Tibial artery (tissue), 4 donors: ENCODE data around the gene TMEM41A.
A peak's percentile ranks its signal among the peaks of the same experiment; 100 is the strongest.

ENCODE experiments used
- DNase-seq, 2 donors: peaks; one replicate each; pipeline ENCODE4 v3.0.0-alpha.2; 2019
- H3K27ac ChIP-seq, 2 donors: fragments of 200-600 bp; sonication (generic) in 1 of 2; 1 replicate in 1 of 2; 2 replicates in 1 of 2; pipeline ENCODE4 v1.5.1; 2018 to 2019; ENCODE audit warnings: mild to moderate bottlenecking in 1 of 2
- H3K27me3 ChIP-seq, 2 donors: fragments of 200-600 bp; sonication (generic) in 1 of 2; one replicate each; pipeline versions ENCODE4 v1.5.1 to v1.6.0; 2016 to 2019
- H3K36me3 ChIP-seq, 3 donors: fragments of 200-600 bp; sonication (generic) in 2 of 3; one replicate each; pipeline ENCODE4 v1.5.1; 2016 to 2019; ENCODE audit warnings: mild to moderate bottlenecking in 2 of 3
- H3K4me1 ChIP-seq, 4 donors: fragments of 200-600 bp; sonication (generic) in 2 of 4; 1 replicate in 3 of 4; 2 replicates in 1 of 4; pipeline ENCODE4 v1.5.1; 2016 to 2019
- H3K4me3 ChIP-seq, 2 donors: fragments of 200-600 bp; sonication (generic) in 1 of 2; 1 replicate in 1 of 2; 2 replicates in 1 of 2; pipeline ENCODE4 v1.5.1; 2018 to 2019; ENCODE audit warnings: mild to moderate bottlenecking in 2 of 2
- H3K9me3 ChIP-seq, 3 donors: fragments of 200-600 bp; sonication (generic) in 1 of 3; one replicate each; pipeline ENCODE4 v1.5.1; 2016 to 2019
- CTCF ChIP-seq, 2 experiments: fragments of 200-600 bp in 1 of 2; fragments of 450-650 bp in 1 of 2; IDR thresholded peaks; one replicate each; pipeline ENCODE4 v1.5.1; 2017 to 2019; ENCODE audit warnings: antibody characterized with exemption in 2 of 2, mild to moderate bottlenecking in 1 of 2, moderate library complexity in 1 of 2
- intact Hi-C: fragments of 100-400 bp; cut with DNase I; formaldehyde crosslinking; loops from one replicate; pipeline ENCODE4 v1.15.0; 2023; ENCODE audit warnings: low total_unique reads

The TMEM41A gene

GRCh38 chr3:185498503-185499396 is at the start of gene TMEM41A:
TSS of gene TMEM41A (minus strand) at chr3:185499035. CDS start at chr3:185498961, 74 bp downstream.
- intact Hi-C loops: loop anchor here (10.0 kb wide), 1 partner anchor 86 kb away; the partner anchor contains the start of gene SENP2
- Histone ChIP-seq H3K4me1 (peaks cover 0 to 18% (median 14%) of the 10 kb centered on the region in 4 donors), H3K27me3 (no peaks in the 10 kb centered on the region), H3K27ac (peak within 1 kb of the TSS; percentile 78 to 85), H3K36me3 (peaks cover 23 to 32% (median 32%) of the 10 kb centered on the region in 3 donors), H3K4me3 (peak within 1 kb of the TSS; percentile 84 to 88), H3K9me3 (no peaks in the 10 kb centered on the region)
- peak; percentile 92 to 96 for DNase-seq
- TF ChIP-seq CTCF (IDR thresholded peaks at IDR 0.05): peak in 1 of 2 experiments; percentile 10

GRCh38 chr3:185540695-185541094 is 41.9 kb upstream of the TMEM41A start:
- Histone ChIP-seq H3K36me3 (no peaks in the 10 kb centered on the region), H3K4me3 (no peak overlapping the region), H3K4me1 (no peaks in the 10 kb centered on the region), H3K9me3 (no peaks in the 10 kb centered on the region), H3K27ac (no peak overlapping the region), H3K27me3 (no peaks in the 10 kb centered on the region)
- no peak for TF ChIP-seq CTCF (IDR thresholded peaks at IDR 0.05)
- no peak for DNase-seq
- intact Hi-C loops: no loop called here

- DNase-seq: no peak
- H3K4me3 ChIP-seq: no peak overlapping the region
- H3K4me1 ChIP-seq: no peaks in the 10 kb centered on the region
- H3K27ac ChIP-seq: no peak overlapping the region
- TF ChIP-seq CTCF (IDR thresholded peaks at IDR 0.05): no peak
- no peaks in the 10 kb centered on the region for H3K27me3 ChIP-seq
- H3K9me3 ChIP-seq: no peaks in the 10 kb centered on the region
- H3K36me3 ChIP-seq: no peaks in the 10 kb centered on the region
- intact Hi-C loops: no loop called here
These were observed 41.1 kb upstream of the TMEM41A start for GRCh38 chr3:185539934-185540333.

GRCh38 chr3:185537369-185537970 is 38.6 kb upstream of the TMEM41A start:
- H3K4me3 ChIP-seq: no peak overlapping the region
- peak in 1 of 2 donors; percentile 70 for DNase-seq
- no peak for TF ChIP-seq CTCF (IDR thresholded peaks at IDR 0.05)
- no peaks in the 10 kb centered on the region for H3K36me3 ChIP-seq
- H3K27ac ChIP-seq: no peak overlapping the region
- no peaks in the 10 kb centered on the region for H3K27me3 ChIP-seq
- intact Hi-C loops: no loop called here
- H3K4me1 ChIP-seq: no peaks in the 10 kb centered on the region
- no peaks in the 10 kb centered on the region for H3K9me3 ChIP-seq

GRCh38 chr3:185534511-185534910 is 35.7 kb upstream of the TMEM41A start:
- intact Hi-C loops: no loop called here
- no peaks in the 10 kb centered on the region for H3K36me3 ChIP-seq
- no peak overlapping the region for H3K27ac ChIP-seq
- no peaks in the 10 kb centered on the region for H3K4me1 ChIP-seq
- no peak for DNase-seq
- TF ChIP-seq CTCF (IDR thresholded peaks at IDR 0.05): no peak
- H3K27me3 ChIP-seq: no peaks in the 10 kb centered on the region
- H3K9me3 ChIP-seq: no peaks in the 10 kb centered on the region
- no peak overlapping the region for H3K4me3 ChIP-seq
